Fibroblast of lung (primary cell): ENCODE measurements around the gene G0S2. TPM values are rescaled to one million over a fixed set of nuclear protein-coding genes. Genes with fewer than 3 reads are reported as not detected.

Experiments
- DNase-seq, 2 donors: peaks; one replicate each; pipeline versions ENCODE4 v3.0.0 to v3.0.0-alpha.2; 2010; ENCODE audit warnings: low read depth in 2 of 2
- H2AFZ ChIP-seq: 2 replicates; pipeline ENCODE4 v1.5.1; 2012; ENCODE audit warnings: low read length, control low read depth, inconsistent platforms
- H3K27ac ChIP-seq: 2 replicates; pipeline ENCODE4 v1.5.1; 2011; ENCODE audit warnings: low read length, control low read depth; ENCODE audit not compliant: insufficient read depth
- H3K27me3 ChIP-seq: 2 replicates; pipeline ENCODE4 v1.5.1; 2011; ENCODE audit warnings: mild to moderate bottlenecking, low read length; ENCODE audit not compliant: control insufficient read depth, insufficient read depth
- H3K36me3 ChIP-seq: 2 replicates; pipeline ENCODE4 v1.5.1; 2011; ENCODE audit warnings: low read length; ENCODE audit not compliant: control insufficient read depth, insufficient read depth
- H3K4me1 ChIP-seq: 2 replicates; pipeline ENCODE4 v1.5.1; 2011; ENCODE audit warnings: low read length; ENCODE audit not compliant: control insufficient read depth, insufficient read depth; ENCODE audit errors: extremely low read depth
- H3K4me2 ChIP-seq: 2 replicates; pipeline ENCODE4 v1.5.1; 2011; ENCODE audit warnings: low read length, control low read depth; ENCODE audit not compliant: insufficient read depth; ENCODE audit errors: extremely low read depth
- H3K4me3 ChIP-seq, 4 experiments: fragments of 200-600 bp in 1 of 4; sonication (generic) in 1 of 4; replicated peaks in 1 of 4; 2 replicates each; pipeline ENCODE4 v1.5.1; 2011 to 2016; ENCODE audit warnings: low read length in 4 of 4, low read depth in 3 of 4, mild to moderate bottlenecking in 3 of 4, control low read depth in 2 of 4, inconsistent platforms in 1 of 4, mixed read lengths in 1 of 4; ENCODE audit not compliant: insufficient read depth in 1 of 4; ENCODE audit errors: control extremely low read depth in 1 of 4
- H3K79me2 ChIP-seq: 2 replicates; pipeline ENCODE4 v1.5.1; 2012; ENCODE audit warnings: mild to moderate bottlenecking, low read length, inconsistent platforms; ENCODE audit not compliant: control insufficient read depth, insufficient read depth
- H3K9ac ChIP-seq: 2 replicates; pipeline ENCODE4 v1.5.1; 2011; ENCODE audit warnings: mild to moderate bottlenecking, low read length, control low read depth; ENCODE audit not compliant: insufficient read depth
- H3K9me3 ChIP-seq: 2 replicates; pipeline ENCODE4 v1.5.1; 2012; ENCODE audit warnings: low read depth, low read length; ENCODE audit not compliant: control insufficient read depth, insufficient read depth
- H4K20me1 ChIP-seq: 2 replicates; pipeline ENCODE4 v1.5.1; 2011; ENCODE audit warnings: low read length; ENCODE audit not compliant: control insufficient read depth, insufficient read depth; ENCODE audit errors: extremely low read depth
- EZH2 ChIP-seq: IDR thresholded peaks from 2 replicates; pipeline ENCODE4 v1.5.1; 2012; ENCODE audit warnings: low read length, control low read depth, mild to moderate bottlenecking; ENCODE audit errors: missing control alignments
- polyA plus RNA-seq, 2 donors: library from polyadenylated mRNA; depleted of rRNA in 1 of 2; stranded (reverse) in 1 of 2; unstranded in 1 of 2; fragments of >200 nt; gene quantifications; 2 replicates each; pipeline ENCODE4 v1.2.1, GENCODE V29; 2011 to 2012; ENCODE audit warnings: missing spikeins in 1 of 2
- total RNA-seq: library from RNA; depleted of rRNA; stranded (reverse); fragments of >200 nt; gene quantifications from 2 replicates; pipeline ENCODE4 v1.2.1, GENCODE V29; 2014
- TF ChIP-seq, protein P1 (sequence below), 2 donors: IDR thresholded peaks in 1 of 2; conservative IDR thresholded peaks in 1 of 2; 1 replicate in 1 of 2; 2 replicates in 1 of 2; pipeline ENCODE4 v1.5.1; 2011 to 2012; ENCODE audit warnings: low read length in 2 of 2, control low read depth in 1 of 2, inconsistent platforms in 1 of 2, low read depth in 1 of 2, mild to moderate bottlenecking in 1 of 2

G0S2 gene
- total and polyA plus RNA-seq, 2 donors (not counting 1 experiment from before 2014, with no cell fraction given): 3.9 to 79.1 TPM

DNA sequence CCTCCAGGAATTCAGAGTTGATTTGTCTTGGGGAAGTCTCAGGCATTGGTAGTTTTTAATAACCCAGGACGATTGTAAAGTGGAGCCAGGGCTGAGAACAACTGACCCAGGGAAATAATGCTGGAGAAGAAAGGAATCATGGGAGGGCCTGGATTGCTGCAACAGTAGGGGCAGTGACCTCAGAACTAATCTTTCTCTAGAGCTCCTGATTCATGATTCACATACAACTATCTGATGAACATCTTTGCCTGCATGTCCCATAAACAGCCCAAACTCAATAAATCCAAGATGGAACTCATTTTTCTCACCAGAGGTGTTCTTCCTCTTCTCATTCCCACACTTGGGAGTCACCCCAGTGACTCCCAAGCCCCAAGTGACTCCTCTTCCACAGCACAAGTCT, 8.1 kb upstream of the G0S2 start:
- no peaks in the 10 kb centered on the region for H3K36me3 ChIP-seq
- H3K4me3 ChIP-seq: no peak overlapping the region
- H3K4me2 ChIP-seq: no peak overlapping the region
- no peak for TF ChIP-seq EZH2
- TF ChIP-seq, protein P1, sequence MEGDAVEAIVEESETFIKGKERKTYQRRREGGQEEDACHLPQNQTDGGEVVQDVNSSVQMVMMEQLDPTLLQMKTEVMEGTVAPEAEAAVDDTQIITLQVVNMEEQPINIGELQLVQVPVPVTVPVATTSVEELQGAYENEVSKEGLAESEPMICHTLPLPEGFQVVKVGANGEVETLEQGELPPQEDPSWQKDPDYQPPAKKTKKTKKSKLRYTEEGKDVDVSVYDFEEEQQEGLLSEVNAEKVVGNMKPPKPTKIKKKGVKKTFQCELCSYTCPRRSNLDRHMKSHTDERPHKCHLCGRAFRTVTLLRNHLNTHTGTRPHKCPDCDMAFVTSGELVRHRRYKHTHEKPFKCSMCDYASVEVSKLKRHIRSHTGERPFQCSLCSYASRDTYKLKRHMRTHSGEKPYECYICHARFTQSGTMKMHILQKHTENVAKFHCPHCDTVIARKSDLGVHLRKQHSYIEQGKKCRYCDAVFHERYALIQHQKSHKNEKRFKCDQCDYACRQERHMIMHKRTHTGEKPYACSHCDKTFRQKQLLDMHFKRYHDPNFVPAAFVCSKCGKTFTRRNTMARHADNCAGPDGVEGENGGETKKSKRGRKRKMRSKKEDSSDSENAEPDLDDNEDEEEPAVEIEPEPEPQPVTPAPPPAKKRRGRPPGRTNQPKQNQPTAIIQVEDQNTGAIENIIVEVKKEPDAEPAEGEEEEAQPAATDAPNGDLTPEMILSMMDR (conservative IDR thresholded peaks at IDR 0.05 in 1 of 2, IDR thresholded peaks at IDR 0.05 in 1 of 2; ENCODE audit: low read depth in 1 of 2, low read length in 2 of 2): no peak
- H3K27me3 ChIP-seq: no peaks in the 10 kb centered on the region
- no peaks in the 10 kb centered on the region for H3K9me3 ChIP-seq
- H3K4me1 ChIP-seq: no peaks in the 10 kb centered on the region
- H2AFZ ChIP-seq: no peak overlapping the region
- no peaks in the 10 kb centered on the region for H4K20me1 ChIP-seq
- no peak overlapping the region for H3K9ac ChIP-seq
- no peaks in the 10 kb centered on the region for H3K79me2 ChIP-seq
- no peak overlapping the region for H3K27ac ChIP-seq
- no peak for DNase-seq

DNA sequence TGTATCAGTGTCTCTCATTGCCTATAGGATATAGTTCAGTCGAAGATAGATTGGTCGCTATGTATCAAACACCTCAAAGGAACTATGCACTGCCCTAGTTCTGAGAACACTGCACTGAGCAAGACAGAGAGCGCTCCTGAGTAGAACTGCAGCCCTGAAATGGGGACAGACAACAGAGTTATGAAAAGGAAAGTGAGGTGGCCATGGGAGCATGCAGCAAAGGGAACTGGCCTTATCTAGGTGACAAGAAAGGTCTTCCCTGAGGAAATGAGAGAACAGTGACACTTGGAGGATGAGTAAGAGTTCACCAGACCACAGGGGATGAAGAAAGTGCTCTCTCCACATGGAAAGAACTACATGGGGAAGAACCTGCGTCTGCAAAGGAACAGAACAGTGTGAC, 7.5 kb upstream of the G0S2 start:
- Histone ChIP-seq H3K9ac (no peak overlapping the region), H3K27me3 (no peaks in the 10 kb centered on the region), H3K79me2 (no peaks in the 10 kb centered on the region), H3K4me3 (no peak overlapping the region), H3K4me2 (no peak overlapping the region), H3K4me1 (no peaks in the 10 kb centered on the region), H2AFZ (no peak overlapping the region), H3K27ac (no peak overlapping the region), H3K36me3 (no peaks in the 10 kb centered on the region), H3K9me3 (no peaks in the 10 kb centered on the region), H4K20me1 (no peaks in the 10 kb centered on the region)
- TF ChIP-seq, protein P1 (conservative IDR thresholded peaks at IDR 0.05 in 1 of 2, IDR thresholded peaks at IDR 0.05 in 1 of 2; ENCODE audit: low read depth in 1 of 2, low read length in 2 of 2): no peak
- no peak for TF ChIP-seq EZH2
- DNase-seq: no peak

DNA sequence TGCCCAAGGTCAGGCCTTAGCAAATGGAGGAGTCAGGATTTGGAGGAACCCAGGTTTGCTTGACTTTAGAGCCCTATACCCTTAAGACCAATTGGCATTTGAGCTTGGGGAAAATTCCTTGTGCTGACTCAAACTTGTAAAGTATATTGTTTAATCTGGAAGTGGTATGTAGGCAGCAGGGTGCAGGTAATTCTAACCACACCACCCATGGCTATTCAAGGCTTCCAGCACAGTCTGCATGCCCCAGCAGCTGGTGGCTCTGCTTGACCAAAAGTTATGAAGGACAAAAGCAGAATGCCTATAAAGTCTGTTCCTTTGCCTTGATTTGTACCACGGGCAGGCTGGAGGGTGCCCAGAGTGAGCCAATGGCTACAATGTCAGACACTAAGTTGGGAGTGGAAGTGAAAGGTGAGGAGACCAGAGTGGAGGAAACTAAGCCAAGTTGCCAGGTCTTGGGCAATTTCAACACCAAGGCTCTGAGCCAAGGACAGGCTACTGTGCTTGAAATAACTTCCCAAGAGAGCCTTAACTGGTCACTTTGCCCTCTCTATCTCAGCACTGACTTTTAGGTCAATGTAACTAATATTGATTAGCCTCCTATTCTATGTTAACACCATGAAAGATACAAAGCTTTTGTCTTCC, 4.7 kb upstream of the G0S2 start:
- no peaks in the 10 kb centered on the region for H3K9me3 ChIP-seq
- H3K79me2 ChIP-seq: no peaks in the 10 kb centered on the region
- no peaks in the 10 kb centered on the region for H4K20me1 ChIP-seq
- H3K27ac ChIP-seq: no peak overlapping the region
- no peaks in the 10 kb centered on the region for H3K36me3 ChIP-seq
- no peak for DNase-seq
- H3K4me2 ChIP-seq: no peak overlapping the region
- H2AFZ ChIP-seq: no peak overlapping the region
- no peaks in the 10 kb centered on the region for H3K27me3 ChIP-seq
- TF ChIP-seq, protein P1 (conservative IDR thresholded peaks at IDR 0.05 in 1 of 2, IDR thresholded peaks at IDR 0.05 in 1 of 2; ENCODE audit: low read depth in 1 of 2, low read length in 2 of 2): no peak
- TF ChIP-seq EZH2: no peak
- H3K9ac ChIP-seq: no peak overlapping the region
- H3K4me3 ChIP-seq: no peak overlapping the region
- H3K4me1 ChIP-seq: peaks cover 7% of the 10 kb centered on the region
